SK-N-SH (cell line): ENCODE measurements around the gene KBTBD13. TPM values are rescaled to one million over a fixed set of nuclear protein-coding genes. Genes with fewer than 3 reads are reported as not detected.

Experiments used
- CTCF ChIA-PET: fragments of 300-600, 350-600 bp; formaldehyde crosslinking; extraction: SDS; loops from one replicate; lab custom pipeline; 2021; lab: Yijun Ruan, JAX
- POLR2A ChIA-PET: fragments of 350-600 bp; sonication (Branson Sonifier 250); formaldehyde crosslinking; extraction: SDS; loops from one replicate; lab custom pipeline; 2020; ENCODE audit warnings: antibody characterized with exemption, inconsistent platforms; lab: Yijun Ruan, JAX
- DNase-seq: peaks from one replicate; pipeline ENCODE4 v3.0.0; 2012
- H2AFZ ChIP-seq: fragments of 200-600 bp; sonication (generic); 2 replicates; pipeline ENCODE4 v1.8.1; 2016; ENCODE audit warnings: antibody characterized with exemption, mild to moderate bottlenecking, low read depth
- H3F3A ChIP-seq: fragments of 200-600 bp; sonication (generic); replicated peaks from 2 replicates; pipeline ENCODE3; 2016; ENCODE audit warnings: antibody characterized with exemption, mild to moderate bottlenecking; ENCODE audit not compliant: insufficient read depth
- H3K27ac ChIP-seq, 2 experiments: fragments of 200-500 bp in 1 of 2; fragments of 200-600 bp in 1 of 2; sonication (Bioruptor generic) in 1 of 2; sonication (generic), shearing (Covaris generic) in 1 of 2; 2 replicates each; pipeline versions ENCODE4 v1.5.1 to v1.6.1; 2014 to 2016; ENCODE audit warnings: low read depth in 2 of 2, inconsistent platforms in 1 of 2, low read length in 1 of 2, mild to moderate bottlenecking in 1 of 2, mixed read lengths in 1 of 2
- H3K27me3 ChIP-seq: fragments of 200-600 bp; sonication (generic), shearing (Covaris generic); 2 replicates; pipeline ENCODE4 v1.6.1; 2016; ENCODE audit warnings: mixed run types; ENCODE audit not compliant: insufficient read depth
- H3K36me3 ChIP-seq, 2 experiments: fragments of 200-500 bp in 1 of 2; fragments of 200-600 bp in 1 of 2; sonication (Bioruptor generic) in 1 of 2; sonication (generic) in 1 of 2; replicated peaks in 1 of 2; 2 replicates each; pipeline versions ENCODE3 to v1.5.1; 2014 to 2016; ENCODE audit warnings: low read length in 1 of 2, mild to moderate bottlenecking in 1 of 2; ENCODE audit not compliant: insufficient read depth in 2 of 2, control insufficient read depth in 1 of 2
- H3K4me1 ChIP-seq, 2 experiments: fragments of 200-500 bp in 1 of 2; fragments of 200-600 bp in 1 of 2; sonication (Bioruptor generic) in 1 of 2; sonication (generic), shearing (Covaris generic) in 1 of 2; 2 replicates each; pipeline versions ENCODE4 v1.5.1 to v1.6.1; 2014 to 2016; ENCODE audit warnings: low read depth in 1 of 2, low read length in 1 of 2, mixed run types in 1 of 2; ENCODE audit not compliant: insufficient read depth in 2 of 2, control insufficient read depth in 1 of 2
- H3K4me2 ChIP-seq: fragments of 200-600 bp; sonication (generic), shearing (Covaris generic); 2 replicates; pipeline ENCODE4 v1.6.1; 2017; ENCODE audit warnings: mixed run types
- H3K4me3 ChIP-seq, 2 experiments: fragments of 200-500 bp in 1 of 2; fragments of 200-600 bp in 1 of 2; sonication (Bioruptor generic) in 1 of 2; sonication (generic), shearing (Covaris generic) in 1 of 2; 2 replicates each; pipeline versions ENCODE4 v1.5.1 to v1.8.1; 2014 to 2016; ENCODE audit warnings: low read depth in 2 of 2, inconsistent platforms in 1 of 2, low read length in 1 of 2, mild to moderate bottlenecking in 1 of 2, mixed read lengths in 1 of 2, moderate library complexity in 1 of 2
- H3K79me2 ChIP-seq: fragments of 200-600 bp; sonication (generic); 2 replicates; pipeline ENCODE4 v1.8.1; 2017; ENCODE audit warnings: mild to moderate bottlenecking; ENCODE audit not compliant: insufficient read depth
- H3K9ac ChIP-seq: fragments of 200-600 bp; sonication (generic); 2 replicates; pipeline ENCODE4 v1.6.1; 2017; ENCODE audit warnings: mixed run types
- H3K9me2 ChIP-seq: fragments of 200-600 bp; sonication (generic); 2 replicates; pipeline ENCODE4 v1.6.1; 2017; ENCODE audit warnings: mixed run types
- H3K9me3 ChIP-seq: fragments of 200-600 bp; sonication (generic); 2 replicates; pipeline ENCODE4 v1.6.1; 2017; ENCODE audit warnings: mixed run types, mild to moderate bottlenecking, moderate library complexity
- H4K20me1 ChIP-seq: fragments of 200-600 bp; sonication (generic); 2 replicates; pipeline ENCODE4 v1.6.1; 2017; ENCODE audit warnings: mild to moderate bottlenecking, mixed run types; ENCODE audit not compliant: insufficient read depth
- EP300 ChIP-seq, 2 experiments: IDR thresholded peaks; 2 replicates each; pipeline versions ENCODE4 v1.4.0 to v1.6.1; 2012; ENCODE audit warnings: borderline replicate concordance in 1 of 2, low read depth in 1 of 2, low read length in 1 of 2
- EZH2phosphoT487 ChIP-seq: fragments of 200-600 bp; sonication (generic); IDR thresholded peaks from 2 replicates; pipeline ENCODE4 v1.6.1; 2017; ENCODE audit warnings: low read depth, mixed run types, mild to moderate bottlenecking, antibody characterized with exemption, moderate library complexity, borderline replicate concordance
- FOXJ3 ChIP-seq: sonication (generic); formaldehyde crosslinking; IDR thresholded peaks from 2 replicates; pipeline ENCODE4 v1.5.1; 2020; ENCODE audit warnings: mild to moderate bottlenecking, missing genetic modification reagents
- FOXM1 ChIP-seq: IDR thresholded peaks from 2 replicates; pipeline ENCODE4 v1.4.0; 2012; ENCODE audit warnings: low read depth, mild to moderate bottlenecking
- GATA2 ChIP-seq: sonication (generic); formaldehyde crosslinking; IDR thresholded peaks from 2 replicates; pipeline ENCODE4 v1.5.0; 2020; ENCODE audit warnings: mild to moderate bottlenecking, missing genetic modification reagents
- NFIC ChIP-seq: IDR thresholded peaks from 2 replicates; pipeline ENCODE4 v1.4.0; 2012; ENCODE audit warnings: borderline replicate concordance
- NRF1 ChIP-seq: IDR thresholded peaks from 2 replicates; pipeline ENCODE4 v1.6.1; 2012; ENCODE audit warnings: low read depth, mild to moderate bottlenecking, low read length
- POLR2AphosphoS5 ChIP-seq: IDR thresholded peaks from 2 replicates; pipeline ENCODE4 v1.6.1; 2012; ENCODE audit warnings: low read depth, low read length
- RCOR1 ChIP-seq: fragments of 150-350 bp; IDR thresholded peaks from 2 replicates; pipeline ENCODE4 v1.6.1; 2017; ENCODE audit warnings: antibody characterized with exemption, low read length
- RFX5 ChIP-seq: IDR thresholded peaks from 2 replicates; pipeline ENCODE4 v1.6.1; 2012; ENCODE audit warnings: mild to moderate bottlenecking, improper control_type of control experiment, low read length
- RXRA ChIP-seq: IDR thresholded peaks from 2 replicates; pipeline ENCODE4 v1.4.0; 2012; ENCODE audit warnings: low read depth, mild to moderate bottlenecking, borderline replicate concordance
- TCF12 ChIP-seq: IDR thresholded peaks from 2 replicates; pipeline ENCODE4 v1.4.0; 2012
- WGBS: methylation state at CpG from one replicate; pipeline ENCODE4 v1.1.6; 2017; ENCODE audit warnings: low lambda C conversion rate; 5-methylcytosine and 5-hydroxymethylcytosine counted together
- polyA plus RNA-seq, 3 experiments: library from polyadenylated mRNA; depleted of rRNA; stranded (reverse); fragments of >200 nt; gene quantifications; 2 replicates each; pipeline ENCODE4 v1.2.3, GENCODE V29; 2012
- TF ChIP-seq, protein P1 (sequence below): fragments of 150-350 bp; IDR thresholded peaks from 2 replicates; pipeline ENCODE4 v1.6.1; 2017; ENCODE audit warnings: antibody characterized with exemption, low read length, low read depth, borderline replicate concordance
- TF ChIP-seq, protein P2 (sequence below): IDR thresholded peaks from 2 replicates; pipeline ENCODE4 v1.4.0; 2012; ENCODE audit warnings: low read depth, borderline replicate concordance

KBTBD13 gene
- polyA plus RNA-seq, 1 of the 3 experiments (the other 2 are of a cell fraction): not detected

DNA sequence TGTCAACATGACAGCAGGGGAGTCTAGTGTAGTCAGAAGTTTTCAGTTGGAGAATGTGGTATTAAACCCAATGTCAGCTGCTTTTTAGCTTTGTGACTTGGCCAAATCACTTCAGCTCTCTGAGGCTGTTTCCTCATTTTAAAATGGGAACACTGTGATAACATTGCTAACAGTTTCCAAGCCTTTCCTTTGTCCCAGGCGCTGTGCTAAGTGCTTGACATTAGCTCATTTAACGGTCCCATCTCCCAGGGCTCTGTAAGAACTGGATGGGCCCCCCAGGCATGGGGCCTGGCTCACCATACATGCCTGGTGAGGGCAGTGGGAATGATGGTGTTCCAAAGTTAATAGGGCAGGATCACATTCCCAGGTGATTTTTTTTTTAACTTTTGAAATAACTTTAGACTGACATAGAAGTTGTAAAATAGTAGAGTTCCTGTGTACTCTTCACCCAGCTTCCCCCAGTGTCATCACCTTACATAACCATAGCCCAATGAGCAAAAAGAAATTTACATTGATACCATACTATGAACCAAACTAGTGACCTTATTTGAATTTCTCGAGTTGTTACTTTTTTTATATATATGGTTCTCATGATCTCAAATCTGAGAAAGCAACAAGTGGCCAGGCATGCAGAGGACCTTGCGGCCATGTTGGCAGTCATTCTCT, 16.5 kb upstream of the KBTBD13 start:
- POLR2A ChIA-PET: interaction anchor here (0.6 kb wide), 1 partner anchor 29 kb away, joined by 3 read pairs; no protein-coding TSS in a partner anchor
- Histone ChIP-seq H2AFZ (no peak overlapping the region), H4K20me1 (no peaks in the 10 kb centered on the region), H3K27me3 (no peaks in the 10 kb centered on the region), H3K9ac (no peak overlapping the region), H3F3A (no peaks in the 10 kb centered on the region), H3K4me2 (no peak overlapping the region)
- no peak for TF ChIP-seq EP300 (IDR thresholded peaks at IDR 0.05; ENCODE audit: borderline replicate concordance in 1 of 2, low read depth in 1 of 2, low read length in 1 of 2)
- TF ChIP-seq FOXJ3 (CRISPR knock-in tag): no peak
- no peak for TF ChIP-seq NRF1
- TF ChIP-seq RXRA: no peak
- TF ChIP-seq NFIC: no peak
- TF ChIP-seq FOXM1: no peak
- no peak for TF ChIP-seq RCOR1
- TF ChIP-seq TCF12: no peak
- TF ChIP-seq RFX5: no peak
- TF ChIP-seq, protein P1, sequence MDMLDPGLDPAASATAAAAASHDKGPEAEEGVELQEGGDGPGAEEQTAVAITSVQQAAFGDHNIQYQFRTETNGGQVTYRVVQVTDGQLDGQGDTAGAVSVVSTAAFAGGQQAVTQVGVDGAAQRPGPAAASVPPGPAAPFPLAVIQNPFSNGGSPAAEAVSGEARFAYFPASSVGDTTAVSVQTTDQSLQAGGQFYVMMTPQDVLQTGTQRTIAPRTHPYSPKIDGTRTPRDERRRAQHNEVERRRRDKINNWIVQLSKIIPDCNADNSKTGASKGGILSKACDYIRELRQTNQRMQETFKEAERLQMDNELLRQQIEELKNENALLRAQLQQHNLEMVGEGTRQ: no peak
- no peak for TF ChIP-seq POLR2AphosphoS5
- no peak for TF ChIP-seq EZH2phosphoT487
- TF ChIP-seq, protein P2, sequence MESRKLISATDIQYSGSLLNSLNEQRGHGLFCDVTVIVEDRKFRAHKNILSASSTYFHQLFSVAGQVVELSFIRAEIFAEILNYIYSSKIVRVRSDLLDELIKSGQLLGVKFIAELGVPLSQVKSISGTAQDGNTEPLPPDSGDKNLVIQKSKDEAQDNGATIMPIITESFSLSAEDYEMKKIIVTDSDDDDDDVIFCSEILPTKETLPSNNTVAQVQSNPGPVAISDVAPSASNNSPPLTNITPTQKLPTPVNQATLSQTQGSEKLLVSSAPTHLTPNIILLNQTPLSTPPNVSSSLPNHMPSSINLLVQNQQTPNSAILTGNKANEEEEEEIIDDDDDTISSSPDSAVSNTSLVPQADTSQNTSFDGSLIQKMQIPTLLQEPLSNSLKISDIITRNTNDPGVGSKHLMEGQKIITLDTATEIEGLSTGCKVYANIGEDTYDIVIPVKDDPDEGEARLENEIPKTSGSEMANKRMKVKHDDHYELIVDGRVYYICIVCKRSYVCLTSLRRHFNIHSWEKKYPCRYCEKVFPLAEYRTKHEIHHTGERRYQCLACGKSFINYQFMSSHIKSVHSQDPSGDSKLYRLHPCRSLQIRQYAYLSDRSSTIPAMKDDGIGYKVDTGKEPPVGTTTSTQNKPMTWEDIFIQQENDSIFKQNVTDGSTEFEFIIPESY: no peak
- TF ChIP-seq GATA2: no peak
- TF ChIP-seq, all 33 proteins: peak for 0
- no peaks in the 10 kb centered on the region for H3K4me1 ChIP-seq
- H3K9me3 ChIP-seq: no peaks in the 10 kb centered on the region
- 58% methylated on average over 4 of the region's 4 CpGs for WGBS
- CTCF ChIA-PET: interaction anchor here (0.9 to 3.3 kb wide), 7 partner anchors 18 to 42 kb away, joined by 3 to 13 read pairs (median 4); no protein-coding TSS in a partner anchor
- H3K36me3 ChIP-seq: no peaks in the 10 kb centered on the region
- DNase-seq: no peak
- H3K79me2 ChIP-seq: no peaks in the 10 kb centered on the region
- H3K9me2 ChIP-seq: no peaks in the 10 kb centered on the region
- H3K4me3 ChIP-seq: no peak overlapping the region
- no peak overlapping the region for H3K27ac ChIP-seq
